IMR-90 (cell line): ENCODE results near the gene NISCH. TPM values are rescaled to one million over a fixed set of nuclear protein-coding genes. Genes with fewer than 3 reads are reported as not detected.

Source experiments
- ATAC-seq: fragments of 200-7000 bp; cut with Tn5 transposase; 2 replicates; pipeline ENCODE4 v1.9.1; 2020; ENCODE audit warnings: low read depth, mild to moderate bottlenecking, moderate library complexity
- BruUV-seq: library from RNA; stranded (reverse); fragments of 400-500 nt; replicated peaks from 2 replicates; lab custom pipeline; 2021; lab: Mats Ljungman, UMichigan
- CTCF ChIA-PET: fragments of 300-600 bp; formaldehyde crosslinking; extraction: SDS; loops from one replicate; lab custom pipeline; 2021; ENCODE audit warnings: antibody characterized with exemption; lab: Yijun Ruan, JAX
- POLR2A ChIA-PET: fragments of 300-600 bp; sonication (Branson Sonifier 250); formaldehyde crosslinking; loops from one replicate; lab custom pipeline; 2022; ENCODE audit warnings: antibody characterized with exemption; ENCODE audit not compliant: unreplicated experiment; lab: Charles Lee
- DNase-seq: peaks from one replicate; pipeline ENCODE4 v3.0.0; 2013
- H2AFZ ChIP-seq: replicated peaks from 2 replicates; pipeline ENCODE3; 2013; ENCODE audit warnings: low read length, mild to moderate bottlenecking; ENCODE audit not compliant: poor library complexity
- H2AK5ac ChIP-seq: 2 replicates; pipeline ENCODE4 v1.6.1; 2013; ENCODE audit warnings: low read depth, low read length, inconsistent platforms
- H2AK9ac ChIP-seq: replicated peaks from 2 replicates; pipeline ENCODE3; 2013; ENCODE audit warnings: mild to moderate bottlenecking, low read depth, low read length, moderate library complexity; ENCODE audit not compliant: poor library complexity
- H2BK120ac ChIP-seq: 2 replicates; pipeline ENCODE4 v1.6.1; 2013; ENCODE audit warnings: low read depth, low read length, inconsistent platforms
- H2BK15ac ChIP-seq: 3 replicates; pipeline ENCODE4 v1.6.1; 2013; ENCODE audit warnings: low read depth, low read length, inconsistent platforms
- H2BK20ac ChIP-seq: 2 replicates; pipeline ENCODE4 v1.6.1; 2013; ENCODE audit warnings: low read depth, mild to moderate bottlenecking, inconsistent platforms, low read length, moderate library complexity
- H2BK5ac ChIP-seq: 2 replicates; pipeline ENCODE4 v1.6.1; 2013; ENCODE audit warnings: mild to moderate bottlenecking, low read depth, low read length, inconsistent platforms; ENCODE audit not compliant: poor library complexity, severe bottlenecking
- H3K14ac ChIP-seq: replicated peaks from 2 replicates; pipeline ENCODE4 v1.6.1; 2013; ENCODE audit warnings: low read depth, low read length, inconsistent platforms
- H3K18ac ChIP-seq: 2 replicates; pipeline ENCODE4 v1.6.1; 2013; ENCODE audit warnings: low read depth, low read length, control low read depth
- H3K23ac ChIP-seq: 2 replicates; pipeline ENCODE4 v1.6.1; 2013; ENCODE audit warnings: low read depth, low read length, inconsistent platforms
- H3K27ac ChIP-seq: 2 replicates; pipeline ENCODE4 v1.5.1; 2013; ENCODE audit warnings: mild to moderate bottlenecking, control low read depth, low read length; ENCODE audit not compliant: insufficient read depth
- H3K27me3 ChIP-seq: 2 replicates; pipeline ENCODE4 v1.6.1; 2013; ENCODE audit warnings: low read length; ENCODE audit not compliant: control insufficient read depth, insufficient read depth
- H3K36me3 ChIP-seq: 2 replicates; pipeline ENCODE4 v1.6.1; 2013; ENCODE audit warnings: low read length, mixed read lengths; ENCODE audit not compliant: control insufficient read depth, insufficient read depth
- H3K4ac ChIP-seq: 2 replicates; pipeline ENCODE4 v1.6.1; 2013; ENCODE audit warnings: low read depth, low read length, inconsistent platforms
- H3K4me1 ChIP-seq: 2 replicates; pipeline ENCODE4 v1.6.1; 2013; ENCODE audit warnings: low read length, mixed read lengths; ENCODE audit not compliant: control insufficient read depth, insufficient read depth
- H3K4me2 ChIP-seq: 2 replicates; pipeline ENCODE4 v1.6.1; 2013; ENCODE audit warnings: low read depth, mild to moderate bottlenecking, control low read depth, low read length, moderate library complexity
- H3K4me3 ChIP-seq: 2 replicates; pipeline ENCODE4 v1.5.1; 2013; ENCODE audit warnings: low read depth, mild to moderate bottlenecking, control low read depth, low read length, moderate library complexity; ENCODE audit not compliant: insufficient read depth
- H3K56ac ChIP-seq: 2 replicates; pipeline ENCODE4 v1.6.1; 2013; ENCODE audit warnings: low read length, inconsistent platforms; ENCODE audit not compliant: insufficient read depth; ENCODE audit errors: extremely low read depth
- H3K79me1 ChIP-seq, 2 experiments: 2 replicates each; pipeline ENCODE4 v1.6.1; 2013; ENCODE audit warnings: low read length in 2 of 2, inconsistent platforms in 1 of 2, low read depth in 1 of 2
- H3K9ac ChIP-seq: 2 replicates; pipeline ENCODE4 v1.6.1; 2013; ENCODE audit warnings: low read depth, low read length, control low read depth
- H3K9me1 ChIP-seq: 2 replicates; pipeline ENCODE4 v1.6.1; 2013; ENCODE audit warnings: low read length, inconsistent platforms; ENCODE audit not compliant: insufficient read depth
- H3K9me3 ChIP-seq: 2 replicates; pipeline ENCODE4 v1.6.1; 2013; ENCODE audit warnings: low read length; ENCODE audit not compliant: control insufficient read depth, insufficient read depth
- H4K20me1 ChIP-seq: 2 replicates; pipeline ENCODE4 v1.6.1; 2013; ENCODE audit warnings: low read length, inconsistent platforms; ENCODE audit not compliant: insufficient read depth
- H4K5ac ChIP-seq: 2 replicates; pipeline ENCODE4 v1.6.1; 2013; ENCODE audit warnings: mild to moderate bottlenecking, low read depth, low read length, control low read depth
- H4K8ac ChIP-seq, 2 experiments: 2 replicates each; pipeline ENCODE4 v1.6.1; 2013; ENCODE audit warnings: low read depth in 2 of 2, low read length in 2 of 2, control low read depth in 1 of 2, inconsistent platforms in 1 of 2
- H4K91ac ChIP-seq: 2 replicates; pipeline ENCODE4 v1.6.1; 2013; ENCODE audit warnings: low read depth, low read length, inconsistent platforms; ENCODE audit not compliant: insufficient read depth
- CTCF ChIP-seq: conservative IDR thresholded peaks from 2 replicates; pipeline ENCODE4 v1.5.1; 2012; ENCODE audit warnings: mild to moderate bottlenecking, low read depth, low read length, improper control_type of control experiment
- ELK1 ChIP-seq: fragments of 150-350 bp; IDR thresholded peaks from 2 replicates; pipeline ENCODE4 v1.6.1; 2016; ENCODE audit warnings: low read depth, mild to moderate bottlenecking, low read length, moderate library complexity, borderline replicate concordance
- MXI1 ChIP-seq: IDR thresholded peaks from 2 replicates; pipeline ENCODE4 v1.6.1; 2012; ENCODE audit warnings: low read depth, mild to moderate bottlenecking, low read length, moderate library complexity, borderline replicate concordance
- NFE2L2 ChIP-seq: fragments of 150-350 bp; IDR thresholded peaks from 2 replicates; pipeline ENCODE4 v1.6.1; 2016; ENCODE audit warnings: low read depth, mild to moderate bottlenecking, low read length
- WGBS, 2 experiments: methylation state at CpG; one replicate each; pipeline versions ENCODE4 v1.1.5 to v1.1.7; 2013; ENCODE audit warnings: missing lambda C conversion rate in 2 of 2; ENCODE audit not compliant: insufficient read length in 1 of 2; ENCODE audit errors: extremely low coverage in 2 of 2; 5-methylcytosine and 5-hydroxymethylcytosine counted together
- dilution Hi-C: fragments of 300-500 bp; cut with HindIII; formaldehyde crosslinking; loops from one replicate; pipeline ENCODE4 v1.14.3; 2018; ENCODE audit warnings: low sequenced_read_pairs; ENCODE audit not compliant: unreplicated experiment
- in situ Hi-C: fragments of 300-500 bp; cut with MboI; formaldehyde crosslinking; loops from 3 replicates; pipeline ENCODE4 v1.14.3; 2019; ENCODE audit warnings: low sequenced_read_pairs, inconsistent platforms, mixed read lengths
- intact Hi-C: fragments of 100-400 bp; cut with micrococcal nuclease; formaldehyde crosslinking; loops from 2 replicates; pipeline ENCODE4 v1.10.0; 2022
- polyA plus RNA-seq, 3 experiments: library from polyadenylated mRNA; depleted of rRNA; stranded (reverse); fragments of >200 nt; gene quantifications; 2 replicates each; pipeline ENCODE4 v1.2.3, GENCODE V29; 2012; ENCODE audit warnings: low replicate concordance in 1 of 3
- total RNA-seq: library from RNA; depleted of rRNA; stranded (reverse); fragments of >200 nt; gene quantifications from 2 replicates; pipeline ENCODE4 v1.2.3, GENCODE V29; 2012

Gene NISCH
- total and polyA plus RNA-seq, 2 of the 4 experiments (the other 2 are of a cell fraction): 36.9 to 86.0 TPM

GRCh38 chr3:52489453-52489852 lies 34.0 kb downstream of the NISCH start:
- CTCF ChIA-PET: no interaction called here
- no peak overlapping the region for H2BK20ac ChIP-seq
- in situ Hi-C loops (no loop called here), dilution Hi-C loops (no loop called here), intact Hi-C loops (no loop called here)
- H3K56ac ChIP-seq: no peak overlapping the region
- H3K4me3 ChIP-seq: no peak overlapping the region
- TF ChIP-seq NFE2L2: no peak
- no peak for TF ChIP-seq ELK1
- no peak for TF ChIP-seq CTCF
- no peak for TF ChIP-seq MXI1
- ATAC-seq (no peak), DNase-seq (no peak)
- H4K5ac ChIP-seq: no peak overlapping the region
- H3K27me3 ChIP-seq: no peaks in the 10 kb centered on the region
- H3K27ac ChIP-seq: no peak overlapping the region
- H4K20me1 ChIP-seq: peaks cover 17% of the 10 kb centered on the region; the same call in 1 of the 2 replicates
- no peak overlapping the region for H2BK120ac ChIP-seq
- H3K36me3 ChIP-seq: peaks cover 85% of the 10 kb centered on the region
- POLR2A ChIA-PET: no interaction called here
- H2AK5ac ChIP-seq: no peak overlapping the region
- no peak overlapping the region for H3K23ac ChIP-seq
- H4K8ac ChIP-seq: no peak overlapping the region
- no peak overlapping the region for H3K4ac ChIP-seq
- no peak overlapping the region for H2BK5ac ChIP-seq
- peaks cover 6% of the 10 kb centered on the region; the same call in 1 of the 2 replicates for H3K9me1 ChIP-seq
- no peak overlapping the region for H3K14ac ChIP-seq
- no peak overlapping the region for H2BK15ac ChIP-seq
- peaks cover 4 to 29% of the 10 kb centered on the region in 2 experiments; a peak in 3 of 4 replicates for H3K79me1 ChIP-seq
- no peak overlapping the region for H3K18ac ChIP-seq
- WGBS, 2 experiments: 99% methylated on average over 15 of the region's 18 CpGs; no CpG with 5 or more reads in 1 of the 2 experiments
- H2AK9ac ChIP-seq: no peak overlapping the region
- no peak overlapping the region for H2AFZ ChIP-seq
- H3K9me3 ChIP-seq: no peaks in the 10 kb centered on the region
- BruUV-seq: no TSS peak
- no peak overlapping the region for H4K91ac ChIP-seq
- no peak overlapping the region for H3K9ac ChIP-seq
- H3K4me1 ChIP-seq: peaks cover 3% of the 10 kb centered on the region; the same call in 1 of the 2 replicates
- H3K4me2 ChIP-seq: no peak overlapping the region
